MG63 (cell line): ENCODE results near the gene TTC27. TPM values are rescaled to one million over a fixed set of nuclear protein-coding genes. Genes with fewer than 3 reads are reported as not detected.
A peak's percentile ranks its signal among the peaks of the same experiment; 100 is the strongest.
"Not testable (repeated sequence)": the region's sequence is repeated elsewhere in the genome, so short reads cannot be mapped to it uniquely, and the experiment has no call there.

Experiments
- DNase-seq: peaks from one replicate; pipeline ENCODE4 v3.0.0-alpha.2; 2020
- H3K27me3 ChIP-seq: fragments of 250-450 bp; sonication (Bioruptor Pico); 2 replicates; pipeline ENCODE4 v1.5.1; 2020; ENCODE audit warnings: mild to moderate bottlenecking, moderate library complexity
- H3K36me3 ChIP-seq: fragments of 250-450 bp; sonication (Bioruptor Pico); 2 replicates; pipeline ENCODE4 v1.5.1; 2020; ENCODE audit warnings: mild to moderate bottlenecking, moderate library complexity
- H3K4me3 ChIP-seq: fragments of 250-450 bp; sonication (Bioruptor Pico); 2 replicates; pipeline ENCODE4 v1.5.1; 2020; ENCODE audit warnings: mild to moderate bottlenecking, moderate library complexity
- H3K9me3 ChIP-seq: fragments of 250-450 bp; sonication (Bioruptor Pico); 2 replicates; pipeline ENCODE4 v1.5.1; 2020; ENCODE audit warnings: mild to moderate bottlenecking, moderate library complexity
- total RNA-seq: library from RNA; depleted of rRNA; stranded (reverse); fragments of >200 nt; shearing (Covaris generic); gene quantifications from 2 replicates; pipeline ENCODE4 v1.2.3, GENCODE V29; 2014; ENCODE audit warnings: low replicate concordance

TTC27 gene
- total RNA-seq, 1 experiment from 2014 or later = 63.8 TPM

GRCh38 chr2:32864334-32865111 lies 236.7 kb downstream of the TTC27 start:
- DNase-seq = peak; percentile 73
- no peaks in the 10 kb centered on the region for H3K27me3 ChIP-seq
- no peak overlapping the region for H3K4me3 ChIP-seq
- H3K36me3 ChIP-seq = no peaks in the 10 kb centered on the region
- H3K9me3 ChIP-seq = no peaks in the 10 kb centered on the region

DNA sequence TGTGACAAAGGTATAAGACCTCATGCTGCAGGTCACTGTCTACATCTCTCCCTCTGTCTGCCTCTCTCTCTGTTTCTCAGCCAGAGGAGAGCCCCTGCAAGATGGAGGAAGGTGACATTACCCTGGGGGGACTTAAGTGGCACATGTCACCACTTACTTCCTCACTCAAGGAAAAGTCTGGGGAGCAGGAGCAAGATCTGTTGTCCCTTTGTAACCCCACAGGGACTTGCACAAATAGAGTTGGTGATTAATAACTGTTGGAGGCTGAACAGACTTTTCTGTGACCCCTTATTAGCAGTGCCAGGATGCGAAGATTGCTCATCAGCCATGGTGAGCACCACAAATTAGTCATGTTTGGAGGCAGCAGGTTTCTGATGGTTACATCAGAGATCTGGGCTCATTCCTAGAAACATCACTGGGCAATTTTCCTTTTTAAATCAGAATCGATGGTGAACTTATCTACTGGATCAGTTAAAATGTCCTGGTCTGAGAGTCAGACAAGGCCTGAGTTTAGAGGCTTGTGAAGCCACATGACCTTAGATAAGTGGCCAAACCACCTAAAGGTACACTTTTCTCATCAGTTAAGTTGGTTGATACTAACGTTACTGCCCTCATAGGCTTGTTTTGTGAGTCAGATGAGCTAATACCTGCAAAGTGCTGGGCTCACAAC lies 237.7 kb downstream of the TTC27 start:
- Histone ChIP-seq H3K36me3 (no peaks in the 10 kb centered on the region), H3K4me3 (no peak overlapping the region), H3K9me3 (no peaks in the 10 kb centered on the region), H3K27me3 (no peaks in the 10 kb centered on the region)
- peak; percentile 89 for DNase-seq

- not testable (repeated sequence) for H3K4me3 ChIP-seq, H3K36me3 ChIP-seq, H3K27me3 ChIP-seq, DNase-seq, H3K9me3 ChIP-seq
These were observed 238.6 kb downstream of the TTC27 start for GRCh38 chr2:32866462-32866861.
